Measurements from ENCODE around the gene ZNF554.
A peak's percentile ranks its signal among the peaks of the same experiment; 100 is the strongest.

ZNF554 gene

GRCh38 chr19:2782329-2782935 lies 37.2 kb upstream of the ZNF554 start:
- Histone ChIP-seq H3K4me2 (ENCODE audit: low read length) (peak overlapping the region; percentile 93), H3K27me3 (ENCODE audit: control insufficient read depth, low read length) (no peaks in the 10 kb centered on the region), H3K9me2 (replicated peaks; ENCODE audit: control insufficient read depth, low read length) (no peaks in the 10 kb centered on the region)

DNA sequence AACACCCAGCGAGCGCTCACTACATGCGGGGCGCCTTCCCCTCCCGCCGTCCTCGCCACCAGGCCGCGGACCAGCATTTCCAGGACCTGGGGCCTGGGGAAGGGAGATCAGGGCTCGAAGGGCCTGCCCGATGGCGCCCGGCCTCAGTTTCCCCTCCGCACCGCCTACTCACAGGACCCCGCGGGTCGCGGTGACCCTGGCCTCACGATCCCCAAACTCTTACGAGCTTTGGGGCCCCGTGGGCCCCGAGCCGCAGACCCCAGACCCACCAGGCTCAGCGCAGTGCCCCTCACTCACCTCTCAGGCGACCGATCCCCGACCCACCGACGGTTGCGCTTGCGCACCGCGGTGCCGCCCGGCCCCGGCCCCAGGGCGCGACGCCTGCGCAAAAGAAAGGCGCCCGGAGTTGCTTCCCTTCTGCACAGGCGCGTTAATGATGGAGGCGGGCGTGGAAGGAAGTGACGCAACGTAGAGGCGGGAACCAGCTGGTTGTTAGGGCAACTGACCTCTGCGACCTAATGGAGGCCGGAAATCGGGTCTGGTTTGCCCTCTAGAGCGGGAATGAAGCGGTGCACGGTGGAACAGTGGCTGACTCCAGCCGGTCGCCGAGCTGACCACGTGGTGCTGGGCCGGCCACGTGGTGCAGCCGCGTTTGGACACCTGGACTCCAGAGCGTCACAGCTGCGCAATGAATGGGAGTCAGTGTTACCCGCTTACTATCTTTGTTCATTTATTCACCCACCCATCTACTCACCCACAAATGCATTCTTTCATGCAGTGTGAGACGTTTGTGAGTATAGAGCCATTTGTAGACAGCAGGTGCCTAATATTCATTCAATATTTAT lies 36.5 kb upstream of the ZNF554 start, which contains the start of gene SGTA:
Gene SGTA (minus strand): TSS at position 338 of the 845 bp plus-strand sequence. CDS start 14,205 bp downstream, outside the sequence.
- peak within 1 kb of the TSS; percentile 94 for H3K4me3 ChIP-seq (ENCODE audit: low read length)
- no peaks in the 10 kb centered on the region for H3K9me2 ChIP-seq (replicated peaks; ENCODE audit: control insufficient read depth, low read length)
- H3K36me3 ChIP-seq (ENCODE audit: control insufficient read depth, low read length) = peaks cover 68% of the 10 kb centered on the region
- H3K4me2 ChIP-seq (ENCODE audit: low read length) = peak within 1 kb of the TSS; percentile 93
- peaks cover 85% of the 10 kb centered on the region for H3K79me2 ChIP-seq (ENCODE audit: control insufficient read depth, low read length)
- peak within 1 kb of the TSS; percentile 81 for H3K27ac ChIP-seq (ENCODE audit: low read depth, low read length)
- H3F3A ChIP-seq (ENCODE audit: control insufficient read depth, insufficient read depth) = peaks cover 5% of the 10 kb centered on the region
- no peaks in the 10 kb centered on the region for H3K9me3 ChIP-seq (ENCODE audit: control insufficient read depth, insufficient read depth, low read length)
- peaks cover 28% of the 10 kb centered on the region for H4K20me1 ChIP-seq (ENCODE audit: control insufficient read depth, insufficient read depth, low read depth, low read length)
- no peaks in the 10 kb centered on the region for H3K27me3 ChIP-seq (ENCODE audit: control insufficient read depth, low read length)
- peak; percentile 44 for TF ChIP-seq CTCF (IDR thresholded peaks at IDR 0.05; ENCODE audit: low read depth, low read length, poor library complexity, severe bottlenecking)
- TF ChIP-seq EZH2phosphoT487 (IDR thresholded peaks at IDR 0.05; ENCODE audit: borderline replicate concordance, low read length) = no peak
- H3K4me1 ChIP-seq (ENCODE audit: control insufficient read depth, low read length) = peaks cover 72% of the 10 kb centered on the region

More at GRCh38 chr19:2782329-2782935, 37.2 kb upstream of the ZNF554 start:
- peaks cover 20% of the 10 kb centered on the region for H4K20me1 ChIP-seq (ENCODE audit: control insufficient read depth, insufficient read depth, low read depth, low read length)
- peaks cover 66% of the 10 kb centered on the region for H3K36me3 ChIP-seq (ENCODE audit: control insufficient read depth, low read length)
- H3F3A ChIP-seq (ENCODE audit: control insufficient read depth, insufficient read depth) = peaks cover 5% of the 10 kb centered on the region
- no peak for TF ChIP-seq CTCF (IDR thresholded peaks at IDR 0.05; ENCODE audit: low read depth, low read length, poor library complexity, severe bottlenecking)
- no peak for TF ChIP-seq EZH2phosphoT487 (IDR thresholded peaks at IDR 0.05; ENCODE audit: borderline replicate concordance, low read length)
- no peaks in the 10 kb centered on the region for H3K9me3 ChIP-seq (ENCODE audit: control insufficient read depth, insufficient read depth, low read length)
- peaks cover 85% of the 10 kb centered on the region for H3K79me2 ChIP-seq (ENCODE audit: control insufficient read depth, low read length)
- H3K4me1 ChIP-seq (ENCODE audit: control insufficient read depth, low read length) = peaks cover 65% of the 10 kb centered on the region
- H3K27ac ChIP-seq (ENCODE audit: low read depth, low read length) = peak overlapping the region; percentile 56
- peak overlapping the region; percentile 94 for H3K4me3 ChIP-seq (ENCODE audit: low read length)

- TF ChIP-seq EZH2phosphoT487 (IDR thresholded peaks at IDR 0.05; ENCODE audit: borderline replicate concordance, low read length) (no peak), CTCF (IDR thresholded peaks at IDR 0.05; ENCODE audit: low read depth, low read length, poor library complexity, severe bottlenecking) (no peak)
- no peaks in the 10 kb centered on the region for H3K9me3 ChIP-seq (ENCODE audit: control insufficient read depth, insufficient read depth, low read length)
- H3K79me2 ChIP-seq (ENCODE audit: control insufficient read depth, low read length) = peaks cover 85% of the 10 kb centered on the region
- H3K4me3 ChIP-seq (ENCODE audit: low read length) = peak overlapping the region; percentile 94
- H4K20me1 ChIP-seq (ENCODE audit: control insufficient read depth, insufficient read depth, low read depth, low read length) = peaks cover 30% of the 10 kb centered on the region
- no peaks in the 10 kb centered on the region for H3K9me2 ChIP-seq (replicated peaks; ENCODE audit: control insufficient read depth, low read length)
- peak overlapping the region; percentile 81 for H3K27ac ChIP-seq (ENCODE audit: low read depth, low read length)
- peak overlapping the region; percentile 93 for H3K4me2 ChIP-seq (ENCODE audit: low read length)
- peaks cover 73% of the 10 kb centered on the region for H3K4me1 ChIP-seq (ENCODE audit: control insufficient read depth, low read length)
- peaks cover 66% of the 10 kb centered on the region for H3K36me3 ChIP-seq (ENCODE audit: control insufficient read depth, low read length)
- H3F3A ChIP-seq (ENCODE audit: control insufficient read depth, insufficient read depth) = peaks cover 5% of the 10 kb centered on the region
- H3K27me3 ChIP-seq (ENCODE audit: control insufficient read depth, low read length) = no peaks in the 10 kb centered on the region
Measured at GRCh38 chr19:2783781-2784145, 35.9 kb upstream of the ZNF554 start.

All from DOHH2 (cell line).